Activated CD8-positive, alpha-beta T cell treated with anti-CD3 and anti-CD28 coated beads, Interleukin-2, amount 10 ng/mL, durations not matched to agents 7 days and 5 days (primary cell): Measurements from ENCODE around the gene SIAH1. TPM values are rescaled to one million over a fixed set of nuclear protein-coding genes. Genes with fewer than 3 reads are reported as not detected.

Experiments
- ATAC-seq: fragments of 150-1000 bp; cut with Tn5 transposase; one replicate; pipeline ENCODE4 v1.10.0; 2021; ENCODE audit warnings: moderate library complexity
- CTCF ChIA-PET: fragments of 350-600 bp; sonication (Branson Sonifier 250); formaldehyde crosslinking; loops from one replicate; lab custom pipeline; 2021; ENCODE audit warnings: antibody characterized with exemption; lab: Charles Lee
- POLR2A ChIA-PET: fragments of 350-600 bp; sonication (Branson Sonifier 250); formaldehyde crosslinking; loops from one replicate; lab custom pipeline; 2021; ENCODE audit warnings: antibody characterized with exemption; lab: Charles Lee
- DNase-seq: peaks from one replicate; pipeline ENCODE4 v3.0.0-alpha.2; 2020
- H3K27ac Mint-ChIP-seq: one replicate; pipeline ENCODE4 v1.8.0; 2021; ENCODE audit warnings: mild to moderate bottlenecking, mixed read lengths
- H3K27me3 Mint-ChIP-seq: one replicate; pipeline ENCODE4 v1.8.0; 2021; ENCODE audit warnings: low read depth, mixed read lengths
- H3K36me3 Mint-ChIP-seq: one replicate; pipeline ENCODE4 v1.8.0; 2021; ENCODE audit warnings: low read depth, mixed read lengths
- H3K4me1 Mint-ChIP-seq: one replicate; pipeline ENCODE4 v1.8.0; 2021; ENCODE audit warnings: low read depth, mixed read lengths
- H3K4me3 Mint-ChIP-seq: one replicate; pipeline ENCODE4 v1.8.0; 2021; ENCODE audit warnings: mild to moderate bottlenecking, mixed read lengths
- H3K9me3 Mint-ChIP-seq: one replicate; pipeline ENCODE4 v1.8.0; 2022; ENCODE audit warnings: mixed read lengths; ENCODE audit not compliant: insufficient read depth
- total RNA-seq, 2 experiments: library from RNA; stranded (reverse); gene quantifications; one replicate each; pipeline ENCODE4 v1.2.3, GENCODE V29; 2021

Gene SIAH1, protein sequence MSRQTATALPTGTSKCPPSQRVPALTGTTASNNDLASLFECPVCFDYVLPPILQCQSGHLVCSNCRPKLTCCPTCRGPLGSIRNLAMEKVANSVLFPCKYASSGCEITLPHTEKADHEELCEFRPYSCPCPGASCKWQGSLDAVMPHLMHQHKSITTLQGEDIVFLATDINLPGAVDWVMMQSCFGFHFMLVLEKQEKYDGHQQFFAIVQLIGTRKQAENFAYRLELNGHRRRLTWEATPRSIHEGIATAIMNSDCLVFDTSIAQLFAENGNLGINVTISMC
- total RNA-seq, result 10 to 100 TPM; 14.9 to 15.6 TPM

DNA sequence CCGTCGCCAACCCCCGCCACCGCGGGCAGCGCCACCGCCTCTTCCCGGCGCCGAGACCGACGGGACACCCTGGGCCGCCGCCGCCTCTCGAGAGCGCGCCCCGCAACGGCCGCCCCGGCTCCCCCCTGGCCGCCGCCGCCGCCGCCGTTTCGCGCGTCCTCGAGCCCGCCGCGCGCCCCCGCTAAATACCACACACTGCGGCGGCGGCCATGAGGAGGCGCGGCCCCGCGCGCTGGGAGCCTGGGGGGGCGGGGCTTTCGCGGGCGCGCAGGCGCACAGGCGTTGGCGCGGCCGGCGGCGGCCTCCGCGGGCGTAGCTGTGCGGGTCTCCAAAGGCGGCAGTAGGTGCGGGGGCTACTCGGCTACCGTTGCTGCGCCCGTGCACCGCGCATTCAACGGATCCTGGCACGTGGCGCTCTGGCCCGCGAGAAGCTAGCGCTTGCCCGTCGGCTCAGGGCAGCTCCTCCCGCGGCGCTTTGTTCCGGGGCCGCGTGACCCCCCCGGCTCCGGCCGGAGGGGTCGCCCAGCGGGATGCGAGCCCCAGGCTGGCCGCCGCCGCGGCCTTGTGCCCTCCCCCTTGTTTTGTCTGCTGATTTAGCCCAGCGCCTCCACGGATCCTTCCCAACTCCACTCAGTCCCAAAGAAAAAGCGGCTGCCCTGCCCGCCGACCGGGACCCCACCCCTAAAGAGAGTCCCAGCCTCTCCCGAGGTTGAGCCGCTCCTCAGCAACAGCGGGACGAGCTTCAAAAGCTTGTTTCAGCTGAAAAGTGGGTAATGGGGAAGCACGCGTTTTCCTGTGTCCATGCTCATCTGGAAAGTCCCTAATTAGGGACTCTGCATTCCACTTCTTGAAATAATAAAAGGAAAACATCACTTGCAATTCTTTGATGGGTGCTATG is at the start of gene SIAH1:
Gene SIAH1 (minus strand): TSS at position 161 of the 898 bp plus-strand sequence. CDS start 22,985 bp downstream, outside the sequence.
- Mint-ChIP-seq H3K9me3 (no peaks in the 10 kb centered on the region), H3K27me3 (no peaks in the 10 kb centered on the region), H3K4me1 (peaks cover 20% of the 10 kb centered on the region), H3K36me3 (no peaks in the 10 kb centered on the region), H3K27ac (peak within 1 kb of the TSS; percentile 86), H3K4me3 (peak within 1 kb of the TSS; percentile 88)
- CTCF ChIA-PET, result interaction anchor here (0.8 to 1.1 kb wide), 3 partner anchors 21 to 244 kb away, joined by 3 read pairs; no protein-coding TSS in a partner anchor
- ATAC-seq (peak; percentile 85), DNase-seq (peak; percentile 87)
- POLR2A ChIA-PET, result interaction anchor here (0.8 to 1.5 kb wide), 12 partner anchors 9 to 248 kb away, joined by 3 to 19 read pairs (median 4); partner anchors contain the start of gene N4BP1

DNA sequence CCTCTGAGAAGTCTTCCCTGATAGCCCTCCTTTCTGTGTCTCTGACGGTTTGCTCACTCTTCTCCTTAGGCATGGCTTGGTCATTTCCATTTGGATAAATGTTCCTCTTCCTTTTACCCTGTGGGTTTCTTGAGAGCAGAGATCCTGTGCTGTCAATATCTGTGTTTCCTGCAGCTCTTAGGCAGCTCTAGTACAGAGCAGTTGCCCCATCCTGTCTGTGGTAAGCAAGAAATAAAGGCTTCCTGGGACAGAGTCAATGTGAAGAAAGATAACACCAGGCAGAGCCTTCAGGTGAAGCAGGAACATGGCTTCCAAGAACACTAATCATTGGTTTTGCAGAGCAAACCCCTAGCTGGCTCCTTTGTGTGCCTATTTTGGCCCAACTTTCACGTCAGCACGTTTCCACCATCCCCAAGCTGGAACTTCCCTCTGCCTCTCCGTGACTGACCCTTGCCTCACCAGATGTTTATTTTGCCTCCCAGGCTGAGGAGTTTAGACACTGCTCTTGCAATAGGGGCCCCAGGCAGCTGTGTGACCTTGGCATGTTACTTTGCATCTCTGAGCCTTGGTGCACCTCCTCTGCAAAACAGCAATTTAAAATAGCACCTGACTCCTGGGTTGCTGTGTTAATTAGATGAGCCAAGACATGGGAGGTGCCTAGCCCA is 49.6 kb upstream of the SIAH1 start:
- ChIA-PET POLR2A (no interaction called here), CTCF (interaction anchor here (0.8 to 1.4 kb wide), 2 partner anchors 188 to 195 kb away, joined by 3 to 4 read pairs; no protein-coding TSS in a partner anchor)
- peaks cover 23% of the 10 kb centered on the region for H3K4me1 Mint-ChIP-seq
- H3K9me3 Mint-ChIP-seq, result no peaks in the 10 kb centered on the region
- no peaks in the 10 kb centered on the region for H3K27me3 Mint-ChIP-seq
- no peak overlapping the region for H3K4me3 Mint-ChIP-seq
- no peak for ATAC-seq
- no peak for DNase-seq
- H3K27ac Mint-ChIP-seq, result no peak overlapping the region
- no peaks in the 10 kb centered on the region for H3K36me3 Mint-ChIP-seq

DNA sequence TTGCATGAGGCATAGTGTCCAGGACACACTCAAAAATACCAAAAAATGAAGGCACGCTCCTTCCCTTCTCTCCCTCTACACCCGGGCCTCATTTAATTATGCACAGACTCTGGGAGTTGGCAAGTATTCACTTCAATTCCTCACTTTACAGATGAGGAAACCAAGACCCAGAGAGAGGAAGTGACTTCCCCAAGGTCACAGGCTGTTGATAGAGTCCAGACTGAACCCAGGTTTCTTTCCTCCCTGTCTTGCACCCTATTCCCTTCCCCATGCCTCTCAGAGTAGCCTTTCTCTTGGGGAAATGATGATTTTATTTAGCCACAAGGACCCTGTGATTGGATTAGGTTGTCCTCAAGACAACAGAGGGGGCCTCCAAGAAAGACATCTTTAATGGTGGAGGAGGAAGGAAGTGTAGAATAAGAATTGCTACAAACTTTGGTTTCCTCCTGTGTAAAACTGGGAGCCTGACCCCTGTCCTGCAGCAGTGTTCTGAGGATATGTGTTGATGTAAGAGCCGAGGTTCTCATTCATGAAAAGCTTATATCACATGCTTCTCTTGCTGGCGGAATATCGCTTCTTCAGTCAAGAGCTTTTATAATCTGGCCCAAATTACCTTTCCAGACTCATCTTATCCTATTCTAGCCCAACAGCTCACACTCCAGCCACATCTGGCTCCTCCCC is 48.8 kb upstream of the SIAH1 start:
- POLR2A ChIA-PET, result no interaction called here
- CTCF ChIA-PET, result interaction anchor here (1.4 kb wide), 1 partner anchor 189 kb away, joined by 4 read pairs; no protein-coding TSS in a partner anchor
- Mint-ChIP-seq H3K4me1 (peaks cover 23% of the 10 kb centered on the region), H3K27ac (peak overlapping the region; percentile 53), H3K36me3 (no peaks in the 10 kb centered on the region), H3K4me3 (no peak overlapping the region), H3K9me3 (no peaks in the 10 kb centered on the region), H3K27me3 (no peaks in the 10 kb centered on the region)
- DNase-seq, result no peak
- ATAC-seq, result no peak

DNA sequence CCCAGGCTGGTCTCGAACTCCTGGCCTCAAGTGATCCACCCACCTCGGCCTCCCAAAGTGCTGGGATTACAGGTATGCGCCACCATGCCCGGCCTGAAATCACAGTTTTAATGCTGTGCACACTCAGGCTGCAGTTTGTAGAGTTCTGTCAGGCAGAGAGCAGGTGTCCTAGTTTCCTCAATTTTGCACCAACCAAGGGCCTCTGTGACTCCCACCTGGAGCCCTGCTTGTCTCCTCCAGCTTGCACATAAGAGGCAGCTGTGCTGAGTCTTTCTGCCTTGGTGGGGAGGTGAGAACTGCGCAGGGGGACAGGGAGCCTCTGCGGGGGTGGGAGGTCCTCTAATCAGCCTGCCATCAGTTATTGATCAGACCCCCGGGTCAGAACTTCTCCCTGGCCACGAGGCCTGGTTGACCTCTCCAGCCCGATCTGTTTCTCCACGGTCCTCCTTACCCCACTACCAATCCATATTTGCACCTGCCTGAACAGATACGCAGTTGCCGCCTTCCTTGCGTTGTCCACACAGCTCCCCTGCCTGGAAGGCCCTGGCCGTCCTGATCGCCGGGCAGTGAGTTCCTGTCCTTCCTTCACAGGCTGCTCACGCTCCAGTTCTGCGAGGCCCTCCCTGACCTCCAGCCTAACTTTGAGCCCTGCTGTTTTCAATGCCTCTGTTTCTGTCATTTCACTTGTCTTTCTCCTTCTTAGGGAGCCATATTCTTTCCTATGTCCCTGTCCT is 48.1 kb upstream of the SIAH1 start:
- peak overlapping the region; percentile 53 for H3K27ac Mint-ChIP-seq
- H3K9me3 Mint-ChIP-seq, result no peaks in the 10 kb centered on the region
- ATAC-seq, result no peak
- no peak overlapping the region for H3K4me3 Mint-ChIP-seq
- ChIA-PET POLR2A (no interaction called here), CTCF (no interaction called here)
- peaks cover 23% of the 10 kb centered on the region for H3K4me1 Mint-ChIP-seq
- no peaks in the 10 kb centered on the region for H3K27me3 Mint-ChIP-seq
- DNase-seq, result no peak
- H3K36me3 Mint-ChIP-seq, result no peaks in the 10 kb centered on the region

DNA sequence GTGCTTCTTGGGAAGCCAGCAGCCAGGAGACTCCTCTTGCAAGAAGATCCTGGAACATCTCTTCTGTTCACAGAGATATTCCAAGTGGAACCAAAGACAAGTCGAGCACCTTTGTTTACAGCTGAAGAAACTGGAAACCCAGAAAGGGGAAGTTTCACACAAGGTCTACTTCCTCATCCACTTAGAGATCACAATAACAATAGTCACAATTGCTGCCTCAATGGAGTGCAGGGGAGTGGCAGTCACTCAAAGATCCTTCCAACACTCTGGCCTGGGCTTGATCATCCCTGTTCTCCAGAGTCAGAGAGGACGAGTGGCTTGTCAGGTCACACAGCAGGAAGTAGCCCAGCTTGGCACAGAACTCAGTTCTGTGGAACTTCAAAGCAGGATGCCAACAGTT is 46.9 kb upstream of the SIAH1 start:
- Mint-ChIP-seq H3K4me1 (peaks cover 23% of the 10 kb centered on the region), H3K27me3 (no peaks in the 10 kb centered on the region), H3K4me3 (no peak overlapping the region), H3K9me3 (no peaks in the 10 kb centered on the region), H3K27ac (peak overlapping the region; percentile 51), H3K36me3 (no peaks in the 10 kb centered on the region)
- ATAC-seq (no peak), DNase-seq (no peak)
- ChIA-PET POLR2A (no interaction called here), CTCF (interaction anchor here (1.4 to 1.6 kb wide), 2 partner anchors 191 to 198 kb away, joined by 4 to 6 read pairs; no protein-coding TSS in a partner anchor)

DNA sequence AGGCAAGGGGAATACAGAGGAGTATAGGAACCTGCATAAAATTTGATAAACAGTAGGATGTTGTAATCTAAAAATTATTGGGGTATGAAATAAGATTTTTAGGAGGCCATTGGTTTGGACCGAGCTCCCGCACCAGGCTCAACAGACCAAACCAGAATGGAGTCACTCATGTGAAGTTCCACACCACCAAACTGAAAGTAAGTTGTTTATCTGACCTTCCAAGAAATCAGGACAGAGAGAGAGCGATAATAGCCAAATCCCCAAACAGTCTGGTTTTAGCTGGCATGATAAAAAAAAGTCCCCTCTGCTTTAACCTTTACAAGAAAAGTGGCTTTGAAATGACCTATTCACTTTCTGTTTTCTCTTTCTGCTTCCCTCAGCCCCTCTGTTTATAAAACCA is 45.7 kb upstream of the SIAH1 start:
- Mint-ChIP-seq H3K4me1 (peaks cover 23% of the 10 kb centered on the region), H3K27me3 (no peaks in the 10 kb centered on the region), H3K36me3 (no peaks in the 10 kb centered on the region), H3K9me3 (no peaks in the 10 kb centered on the region), H3K27ac (no peak overlapping the region), H3K4me3 (no peak overlapping the region)
- ATAC-seq (no peak), DNase-seq (no peak)
- ChIA-PET POLR2A (no interaction called here), CTCF (interaction anchor here (1.4 to 1.6 kb wide), 2 partner anchors 192 to 199 kb away, joined by 4 to 6 read pairs; no protein-coding TSS in a partner anchor)

DNA sequence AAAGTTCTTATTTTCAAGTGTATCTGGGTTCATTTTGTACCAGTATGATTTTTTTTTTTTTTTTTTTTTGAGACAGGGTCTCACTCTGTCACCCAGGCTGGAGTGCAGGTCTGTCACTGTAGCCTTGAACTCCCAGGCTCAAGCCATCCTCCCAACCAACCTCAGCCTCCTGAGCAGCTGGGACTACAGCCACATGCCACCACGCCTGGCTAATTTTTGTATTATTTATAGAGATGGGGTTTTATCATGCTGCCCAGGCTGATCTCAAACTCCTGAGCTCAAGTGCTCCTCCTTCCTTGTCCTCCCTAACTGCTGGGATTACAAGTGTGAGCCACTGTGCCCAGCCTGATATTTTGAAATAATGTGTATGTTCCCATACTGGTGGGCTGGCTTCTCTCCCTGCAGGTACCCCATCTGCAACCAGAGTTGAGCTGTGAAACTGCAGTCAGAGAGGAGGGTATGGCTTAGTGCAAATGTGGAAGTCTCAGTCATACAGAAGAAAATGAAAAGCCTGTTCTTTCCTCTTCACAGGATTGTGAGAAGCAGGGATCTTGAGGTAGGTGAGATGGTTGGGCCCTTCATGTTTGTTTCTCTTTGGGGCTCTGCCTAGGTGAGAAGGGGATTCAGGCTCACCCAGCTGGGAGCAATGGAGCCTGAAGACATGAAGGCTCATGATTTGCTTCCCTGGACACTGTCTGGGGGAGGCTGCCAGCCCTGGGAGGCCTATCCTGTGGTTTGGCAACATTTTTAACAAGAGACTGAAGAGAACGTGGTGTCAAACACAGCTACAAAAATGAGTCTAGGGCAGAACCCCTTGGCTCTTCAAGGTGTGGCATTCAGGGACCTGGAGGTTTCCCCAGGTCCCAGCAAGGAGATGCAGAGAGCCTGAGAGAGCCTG is 41.3 kb upstream of the SIAH1 start:
- ChIA-PET CTCF (no interaction called here), POLR2A (no interaction called here)
- no peaks in the 10 kb centered on the region for H3K9me3 Mint-ChIP-seq
- H3K27me3 Mint-ChIP-seq, result no peaks in the 10 kb centered on the region
- H3K4me1 Mint-ChIP-seq, result no peaks in the 10 kb centered on the region
- no peaks in the 10 kb centered on the region for H3K36me3 Mint-ChIP-seq
- H3K4me3 Mint-ChIP-seq, result no peak overlapping the region
- ATAC-seq (no peak), DNase-seq (no peak)
- no peak overlapping the region for H3K27ac Mint-ChIP-seq

DNA sequence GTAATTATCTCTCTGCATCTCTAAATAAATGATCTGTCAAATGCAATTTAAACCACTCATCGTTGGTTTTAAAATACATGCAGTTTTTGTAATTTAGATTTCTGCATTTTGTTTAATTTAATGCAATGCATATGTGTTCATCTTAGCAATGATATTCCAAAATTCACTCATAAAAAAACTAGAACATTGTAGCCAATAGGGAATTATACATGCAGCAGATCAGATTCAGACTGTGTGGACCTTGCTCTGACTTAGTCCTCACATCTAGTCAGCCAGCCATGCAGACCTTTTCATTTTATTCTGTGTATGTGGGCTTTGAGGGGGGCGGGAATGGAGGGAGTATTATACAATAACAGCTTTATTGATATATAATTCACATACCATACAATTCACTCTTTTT is 37.3 kb upstream of the SIAH1 start:
- CTCF ChIA-PET, result no interaction called here
- no peak for DNase-seq
- POLR2A ChIA-PET, result no interaction called here
- H3K4me1 Mint-ChIP-seq, result no peaks in the 10 kb centered on the region
- ATAC-seq, result no peak
- H3K27me3 Mint-ChIP-seq, result no peaks in the 10 kb centered on the region
- no peaks in the 10 kb centered on the region for H3K9me3 Mint-ChIP-seq
- no peaks in the 10 kb centered on the region for H3K36me3 Mint-ChIP-seq
- H3K4me3 Mint-ChIP-seq, result no peak overlapping the region
- no peak overlapping the region for H3K27ac Mint-ChIP-seq

DNA sequence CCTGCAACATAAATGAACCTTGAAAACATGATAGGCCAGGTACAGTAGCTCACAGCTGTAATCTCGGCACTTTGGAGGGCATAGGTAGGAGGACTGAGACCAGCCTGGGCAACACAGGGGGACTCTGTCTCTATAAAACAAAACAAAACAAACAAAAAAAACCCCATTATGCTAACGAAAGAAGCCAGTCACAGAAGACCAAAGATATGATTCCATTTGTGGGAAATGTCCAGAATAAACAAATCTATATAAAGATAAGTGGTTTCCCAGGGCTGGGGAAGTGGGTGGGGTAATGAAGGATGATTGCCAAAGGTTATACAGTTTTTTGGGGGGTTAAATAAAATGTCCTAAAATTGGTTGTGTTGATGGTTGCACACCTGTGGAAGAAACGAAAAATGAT is 36.5 kb upstream of the SIAH1 start:
- ChIA-PET CTCF (no interaction called here), POLR2A (no interaction called here)
- Mint-ChIP-seq H3K27me3 (no peaks in the 10 kb centered on the region), H3K4me3 (no peak overlapping the region), H3K9me3 (no peaks in the 10 kb centered on the region), H3K36me3 (no peaks in the 10 kb centered on the region), H3K27ac (no peak overlapping the region), H3K4me1 (no peaks in the 10 kb centered on the region)
- no peak for DNase-seq
- ATAC-seq, result no peak

DNA sequence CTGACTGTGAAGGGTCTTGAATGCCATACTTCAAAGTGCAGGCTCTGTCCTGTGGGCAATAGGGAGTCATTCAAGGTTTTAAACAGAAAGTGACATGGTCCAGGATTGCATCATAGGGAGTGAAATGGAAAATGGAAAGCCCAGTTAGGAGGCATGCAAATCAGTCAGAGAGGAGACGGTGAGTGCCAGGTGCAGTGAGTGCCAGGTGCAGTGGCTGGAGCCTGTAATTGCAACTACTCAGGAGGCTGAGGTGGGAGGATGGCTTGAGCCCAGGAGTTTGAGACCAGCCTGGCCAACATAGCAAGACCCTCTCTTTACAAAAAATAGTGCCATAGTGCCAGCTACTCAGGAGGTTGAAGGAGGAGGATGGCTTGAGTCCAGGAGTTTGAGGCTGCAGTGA is 35.2 kb upstream of the SIAH1 start:
- DNase-seq, result no peak
- POLR2A ChIA-PET, result no interaction called here
- Mint-ChIP-seq H3K36me3 (no peaks in the 10 kb centered on the region), H3K4me3 (no peak overlapping the region), H3K9me3 (no peaks in the 10 kb centered on the region), H3K4me1 (no peaks in the 10 kb centered on the region), H3K27ac (no peak overlapping the region), H3K27me3 (no peaks in the 10 kb centered on the region)
- CTCF ChIA-PET, result no interaction called here
- ATAC-seq, result no peak
